Brain microvascular endothelial cell (primary cell): Measurements from ENCODE around the gene TNNC2.

Source experiments
- DNase-seq: peaks from one replicate; pipeline ENCODE4 v3.0.0-alpha.2; 2020
- H3K27ac ChIP-seq: fragments of 250-450 bp; sonication (Bioruptor Pico); 2 replicates; pipeline ENCODE4 v1.5.1; 2020; ENCODE audit warnings: mild to moderate bottlenecking, moderate library complexity
- H3K27me3 ChIP-seq: fragments of 250-450 bp; sonication (Bioruptor Pico); replicated peaks from 2 replicates; pipeline ENCODE4 v1.5.1; 2020; ENCODE audit warnings: mild to moderate bottlenecking
- H3K36me3 ChIP-seq: fragments of 250-450 bp; sonication (Bioruptor Pico); replicated peaks from 2 replicates; pipeline ENCODE4 v1.5.1; 2020; ENCODE audit warnings: mild to moderate bottlenecking
- H3K4me3 ChIP-seq: 2 replicates; pipeline ENCODE4 v1.5.1; 2011; ENCODE audit warnings: low read depth, mild to moderate bottlenecking, control low read depth, low read length, moderate library complexity
- CTCF ChIP-seq: IDR thresholded peaks from 2 replicates; pipeline ENCODE4 v1.5.1; 2011; ENCODE audit warnings: low read depth, mild to moderate bottlenecking, moderate library complexity, low read length, control low read depth, inconsistent platforms; ENCODE audit errors: missing control alignments
- in situ Hi-C: cut with HindIII; loops from 2 replicates; pipeline ENCODE4 v1.10.0; 2017; ENCODE audit warnings: low sequenced_read_pairs, low pct_ligation_motif_present

TNNC2 gene

GRCh38 chr20:45788351-45788750, 38.8 kb downstream of the TNNC2 start:
- no peaks in the 10 kb centered on the region for H3K36me3 ChIP-seq
- no peak overlapping the region for H3K27ac ChIP-seq
- in situ Hi-C loops, result no loop called here
- TF ChIP-seq CTCF, result no peak
- H3K27me3 ChIP-seq, result no peaks in the 10 kb centered on the region
- H3K4me3 ChIP-seq, result no peak overlapping the region
- no peak for DNase-seq

- no peaks in the 10 kb centered on the region for H3K27me3 ChIP-seq
- no peak for DNase-seq
- no peak overlapping the region for H3K4me3 ChIP-seq
- TF ChIP-seq CTCF, result no peak
- in situ Hi-C loops, result no loop called here
- H3K27ac ChIP-seq, result no peak overlapping the region
- H3K36me3 ChIP-seq, result no peaks in the 10 kb centered on the region
Observed at GRCh38 chr20:45783656-45784294, 43.3 kb downstream of the TNNC2 start.

- Histone ChIP-seq H3K4me3 (no peak overlapping the region), H3K36me3 (no peaks in the 10 kb centered on the region), H3K27ac (no peak overlapping the region), H3K27me3 (no peaks in the 10 kb centered on the region)
- TF ChIP-seq CTCF, result no peak
- in situ Hi-C loops, result no loop called here
- DNase-seq, result no peak
Observed at GRCh38 chr20:45782890-45783289, 44.2 kb downstream of the TNNC2 start.

GRCh38 chr20:45781391-45781931, 45.7 kb downstream of the TNNC2 start:
- TF ChIP-seq CTCF, result no peak
- DNase-seq, result peak; percentile 65
- Histone ChIP-seq H3K4me3 (peak overlapping the region; percentile 9), H3K36me3 (no peaks in the 10 kb centered on the region), H3K27me3 (no peaks in the 10 kb centered on the region), H3K27ac (peak overlapping the region; percentile 88)
- in situ Hi-C loops, result no loop called here

- TF ChIP-seq CTCF, result no peak
- Histone ChIP-seq H3K36me3 (no peaks in the 10 kb centered on the region), H3K27ac (peak overlapping the region; percentile 88), H3K27me3 (no peaks in the 10 kb centered on the region), H3K4me3 (no peak overlapping the region)
- in situ Hi-C loops, result no loop called here
- no peak for DNase-seq
Observed at GRCh38 chr20:45780159-45780558, 47.0 kb downstream of the TNNC2 start.
